ENCODE results near the gene LRRC8D. TPM values are rescaled to one million over a fixed set of nuclear protein-coding genes. Genes with fewer than 3 reads are reported as not detected.
"Not testable (repeated sequence)": the region's sequence is repeated elsewhere in the genome, so short reads cannot be mapped to it uniquely, and the experiment has no call there.

The LRRC8D gene
- total RNA-seq, 2 donors from 2014 or later: 7.3 to 13.6 TPM

- intact Hi-C loops (cut with DNase I); ATAC-seq; DNase-seq: not testable (repeated sequence)
These were observed 103.2 kb downstream of the LRRC8D start for GRCh38 chr1:89924075-89924474.

DNA sequence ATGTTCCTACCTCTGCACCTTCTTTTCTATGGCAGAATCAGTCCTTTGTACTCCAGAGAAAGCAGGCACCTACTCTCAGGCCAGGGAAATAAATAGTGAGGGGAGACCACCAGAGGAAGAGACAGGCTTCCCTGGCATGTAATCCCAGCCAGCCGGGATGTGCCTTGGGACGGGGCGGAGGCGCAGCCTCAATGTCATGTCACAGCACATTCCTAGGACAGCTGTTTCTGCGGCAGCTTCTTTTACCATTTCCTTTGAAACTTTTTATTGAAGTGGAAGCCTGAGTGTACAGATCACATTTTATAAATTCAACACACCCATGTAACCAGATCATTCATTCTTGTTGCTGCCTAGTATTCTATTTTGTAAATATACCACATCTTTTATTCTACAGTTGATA lies 106.2 kb downstream of the LRRC8D start:
- DNase-seq (no peak), ATAC-seq (no peak)
- intact Hi-C loops (cut with DNase I): no loop called here

GRCh38 chr1:89927478-89927877 lies 106.6 kb downstream of the LRRC8D start:
- ATAC-seq (no peak), DNase-seq (no peak)
- intact Hi-C loops (cut with DNase I): no loop called here

- ATAC-seq (no peak), DNase-seq (no peak)
- intact Hi-C loops (cut with DNase I): no loop called here
These were observed 107.7 kb downstream of the LRRC8D start for GRCh38 chr1:89928506-89928905.

DNA sequence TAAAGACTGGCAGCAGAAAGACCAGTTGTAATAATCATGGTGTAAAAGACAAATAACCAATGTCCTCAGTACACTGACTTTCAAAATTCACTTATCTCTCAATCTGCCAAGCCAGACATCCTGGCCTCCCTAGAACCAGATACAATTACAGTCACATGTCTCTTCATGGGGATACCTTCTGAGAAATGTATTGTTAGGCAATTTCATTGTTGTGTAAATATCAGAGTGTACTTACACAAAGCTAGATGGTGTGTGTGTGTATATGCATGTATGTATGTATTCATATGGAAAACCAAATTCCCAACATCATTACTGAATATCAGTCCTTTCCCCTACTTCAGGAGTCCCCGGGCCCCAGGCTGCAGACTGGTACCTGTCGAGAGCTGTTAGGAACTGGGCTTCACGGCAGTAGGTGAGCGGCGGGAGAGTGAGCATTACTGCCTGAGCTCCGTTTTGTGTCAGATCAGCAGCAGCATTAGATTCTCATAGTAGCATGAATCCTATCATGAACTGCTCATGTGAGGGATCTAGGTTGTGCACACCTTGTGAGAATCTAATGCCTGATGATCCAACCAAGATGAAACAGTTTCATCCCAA lies 108.7 kb downstream of the LRRC8D start:
- intact Hi-C loops (cut with DNase I): no loop called here
- ATAC-seq: no peak
- no peak for DNase-seq

- DNase-seq (no peak), ATAC-seq (no peak)
- intact Hi-C loops (cut with DNase I): no loop called here
These were observed 109.7 kb downstream of the LRRC8D start for GRCh38 chr1:89930579-89930978.

DNA sequence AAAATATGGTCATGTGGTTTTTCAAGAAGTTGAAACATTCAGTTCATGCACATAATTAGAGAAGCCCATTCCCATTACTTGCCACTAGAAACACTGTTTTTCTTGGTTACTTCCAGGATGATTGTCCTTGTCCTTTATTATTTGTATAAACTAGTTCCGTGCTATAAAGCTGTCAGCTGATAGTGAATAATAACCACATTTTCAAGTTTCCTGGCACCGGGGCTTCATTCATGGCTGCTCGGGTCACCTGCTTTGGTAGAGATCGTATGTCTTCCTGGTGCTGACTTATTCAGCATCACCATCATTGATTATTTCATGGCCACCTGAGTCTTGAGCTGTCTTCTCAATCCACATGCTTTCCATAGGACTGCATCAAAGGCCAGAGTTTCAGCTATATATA lies 111.1 kb downstream of the LRRC8D start:
- DNase-seq (no peak), ATAC-seq (no peak)
- intact Hi-C loops (cut with DNase I): no loop called here

DNA sequence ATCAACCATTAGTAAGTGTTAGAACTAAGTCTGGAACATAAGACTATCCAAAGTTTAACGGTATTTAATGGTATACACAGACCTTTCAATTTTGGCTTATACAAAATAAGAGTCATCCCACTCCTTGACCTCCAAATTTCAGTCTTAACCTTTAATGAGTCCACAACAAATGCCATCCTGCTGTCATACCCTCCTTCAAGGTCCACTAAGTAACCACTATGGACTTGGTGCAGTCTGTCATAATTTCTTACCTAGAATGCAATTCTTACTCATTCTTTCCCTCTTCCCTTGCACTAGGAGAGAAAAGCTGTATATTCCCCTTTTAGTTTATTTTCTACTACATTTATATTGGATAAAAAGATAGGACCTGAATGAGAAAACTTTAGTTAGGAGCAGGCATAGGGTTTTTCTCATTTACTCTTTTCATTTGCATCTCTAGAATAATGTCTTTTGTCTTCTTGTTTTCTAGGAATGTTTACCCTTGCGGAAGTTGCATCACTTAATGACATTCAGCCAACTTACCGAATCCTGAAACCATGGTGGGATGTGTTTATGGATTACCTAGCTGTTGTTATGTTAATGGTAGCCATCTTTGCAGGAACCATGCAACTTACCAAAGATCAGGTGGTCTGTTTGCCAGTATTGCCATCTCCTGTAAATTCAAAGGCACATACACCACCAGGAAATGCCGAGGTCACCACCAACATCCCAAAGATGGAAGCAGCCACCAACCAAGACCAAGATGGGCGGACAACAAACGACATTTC lies 111.9 kb downstream of the LRRC8D start:
- intact Hi-C loops (cut with DNase I): no loop called here
- DNase-seq (no peak), ATAC-seq (no peak)

GRCh38 chr1:89934461-89934860 lies 113.6 kb downstream of the LRRC8D start:
- no peak for ATAC-seq
- intact Hi-C loops (cut with DNase I): no loop called here
- no peak for DNase-seq

DNA sequence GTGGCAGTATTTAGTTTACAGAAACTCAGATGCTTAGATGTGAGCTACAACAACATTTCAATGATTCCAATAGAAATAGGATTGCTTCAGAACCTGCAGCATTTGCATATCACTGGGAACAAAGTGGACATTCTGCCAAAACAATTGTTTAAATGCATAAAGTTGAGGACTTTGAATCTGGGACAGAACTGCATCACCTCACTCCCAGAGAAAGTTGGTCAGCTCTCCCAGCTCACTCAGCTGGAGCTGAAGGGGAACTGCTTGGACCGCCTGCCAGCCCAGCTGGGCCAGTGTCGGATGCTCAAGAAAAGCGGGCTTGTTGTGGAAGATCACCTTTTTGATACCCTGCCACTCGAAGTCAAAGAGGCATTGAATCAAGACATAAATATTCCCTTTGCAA lies 114.4 kb downstream of the LRRC8D start:
- ATAC-seq (no peak), DNase-seq (no peak)
- intact Hi-C loops (cut with DNase I): no loop called here

GRCh38 chr1:89936694-89937093 lies 115.9 kb downstream of the LRRC8D start:
- ATAC-seq: no peak
- DNase-seq: no peak
- intact Hi-C loops (cut with DNase I): no loop called here

- intact Hi-C loops (cut with DNase I): no loop called here
- ATAC-seq (no peak), DNase-seq (no peak)
These were observed 117.6 kb downstream of the LRRC8D start for GRCh38 chr1:89938171-89939055.

- DNase-seq: no peak
- intact Hi-C loops (cut with DNase I): no loop called here
- no peak for ATAC-seq
These were observed 118.3 kb downstream of the LRRC8D start for GRCh38 chr1:89939059-89939570.

GRCh38 chr1:89939693-89940438 lies 119.0 kb downstream of the LRRC8D start:
- intact Hi-C loops (cut with DNase I): no loop called here
- DNase-seq: no peak
- no peak for ATAC-seq

- no peak for ATAC-seq
- no peak for DNase-seq
- intact Hi-C loops (cut with DNase I): no loop called here
These were observed 120.4 kb downstream of the LRRC8D start for GRCh38 chr1:89941110-89941766.

GRCh38 chr1:89942014-89942413 lies 121.2 kb downstream of the LRRC8D start:
- DNase-seq: no peak
- intact Hi-C loops (cut with DNase I): no loop called here
- no peak for ATAC-seq

DNA sequence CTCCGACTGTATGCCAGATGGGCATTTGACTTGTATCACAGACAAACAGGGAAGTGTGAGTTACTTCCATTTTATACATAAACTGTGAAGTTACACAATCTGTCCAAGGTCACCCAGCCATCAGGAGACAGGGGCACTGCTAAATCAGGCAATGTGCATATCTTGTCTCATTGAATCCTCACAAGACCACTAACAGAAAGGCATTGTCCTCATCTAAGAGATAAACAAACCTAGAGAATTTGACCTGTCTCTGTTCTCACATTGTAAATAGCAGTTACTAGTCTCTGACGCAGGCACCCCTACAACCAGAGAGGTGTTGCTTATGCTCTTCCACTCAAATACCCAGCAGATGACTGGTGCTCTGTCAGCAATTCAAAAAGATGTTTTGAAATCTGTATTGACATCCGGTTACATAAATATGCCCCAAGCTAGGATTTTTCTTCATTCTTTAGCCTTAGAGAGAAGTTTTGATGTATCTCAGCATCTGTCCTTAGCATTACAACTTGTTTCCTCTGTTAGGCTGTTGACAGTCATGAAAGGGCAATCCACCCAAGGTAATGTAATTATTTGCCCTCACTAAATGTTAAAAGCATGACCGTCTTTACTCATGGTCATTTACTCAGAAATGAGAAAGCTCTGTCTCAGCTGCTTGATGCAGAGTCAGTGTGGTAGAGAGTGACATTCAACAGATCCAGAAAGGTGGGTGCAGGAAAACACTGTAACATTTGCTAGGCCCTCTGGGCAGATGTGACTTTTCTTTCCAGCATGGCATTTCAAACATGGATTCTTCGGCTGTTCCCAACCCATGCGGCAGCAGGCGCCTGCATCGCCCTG lies 122.2 kb downstream of the LRRC8D start:
- intact Hi-C loops (cut with DNase I): no loop called here
- ATAC-seq: peak; percentile 27 to 34
- no peak for DNase-seq

Measured in left cardiac atrium (tissue), 4 donors.